GM21619 (cell line): ENCODE measurements around the gene MGRN1.
"Not testable (repeated sequence)": the region's sequence is repeated elsewhere in the genome, so short reads cannot be mapped to it uniquely, and the experiment has no call there.

Source experiments
- ATAC-seq: cut with Tn5 transposase; IDR thresholded peaks from one replicate; pipeline ENCODE4 v1.9.1; 2021; ENCODE audit not compliant: unreplicated experiment

MGRN1 gene

DNA sequence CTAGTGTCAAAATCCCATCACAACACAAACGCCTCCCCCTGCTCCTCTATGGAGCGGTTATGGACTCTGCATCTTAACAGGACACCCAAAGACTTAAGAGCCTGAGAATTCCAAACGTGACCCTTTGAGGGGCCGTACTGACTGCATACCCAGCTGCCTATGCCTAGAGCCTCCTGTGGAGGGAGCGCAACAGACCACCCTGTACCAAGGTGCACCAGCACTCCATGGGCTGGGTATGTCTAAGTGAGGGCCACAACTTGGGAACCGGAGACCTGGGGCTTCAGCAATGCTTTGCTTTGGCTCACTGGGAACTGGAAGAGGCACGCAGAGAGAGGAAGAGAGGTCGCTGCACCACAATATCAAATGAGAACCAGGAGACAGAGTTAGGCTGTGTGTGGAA lies 104.0 kb downstream of the MGRN1 start:
- no peak for ATAC-seq

DNA sequence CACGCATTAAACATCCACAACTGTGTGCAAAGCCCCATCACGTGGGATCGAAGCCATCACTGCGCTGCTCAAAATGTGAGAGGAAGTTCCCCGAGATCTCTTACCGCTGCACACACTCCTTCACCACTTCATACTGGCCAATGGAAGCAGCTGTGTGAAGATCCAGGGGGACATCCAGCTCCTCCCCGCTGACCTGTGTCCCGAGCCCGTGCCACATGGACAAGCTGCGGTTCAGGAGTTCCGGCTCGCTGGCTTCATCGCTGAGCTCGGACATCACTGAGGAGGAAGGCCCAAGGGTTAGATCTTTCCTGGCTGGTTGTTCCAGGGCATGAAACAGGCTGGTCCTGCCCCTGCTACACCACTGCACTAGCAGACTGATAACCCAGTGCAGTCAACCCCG lies 105.2 kb downstream of the MGRN1 start:
- no peak for ATAC-seq

DNA sequence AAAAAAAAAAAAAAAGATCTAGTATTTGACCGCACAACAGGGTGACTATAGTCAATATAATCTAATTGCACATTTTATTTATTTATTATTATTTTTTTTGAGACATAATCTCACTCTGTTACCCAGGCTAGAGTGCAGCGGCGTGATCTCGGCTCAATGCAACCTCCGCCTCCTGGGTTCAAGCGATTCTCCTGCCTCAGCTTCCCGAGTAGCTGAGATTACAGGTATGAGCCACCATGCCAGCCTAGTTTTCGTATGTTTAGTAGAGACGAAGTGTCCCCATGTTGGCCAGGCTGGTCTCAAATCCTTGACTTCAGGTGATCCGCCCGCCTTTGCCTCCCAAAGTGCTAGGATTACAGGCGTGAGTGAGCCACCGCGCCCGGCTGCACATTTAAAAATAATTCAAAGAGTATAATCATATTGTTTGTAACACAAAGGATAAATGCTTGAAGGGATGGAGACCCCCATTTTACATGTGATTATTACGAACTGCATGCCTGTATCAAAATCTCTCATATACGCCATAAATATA lies 108.7 kb downstream of the MGRN1 start:
- no peak for ATAC-seq

DNA sequence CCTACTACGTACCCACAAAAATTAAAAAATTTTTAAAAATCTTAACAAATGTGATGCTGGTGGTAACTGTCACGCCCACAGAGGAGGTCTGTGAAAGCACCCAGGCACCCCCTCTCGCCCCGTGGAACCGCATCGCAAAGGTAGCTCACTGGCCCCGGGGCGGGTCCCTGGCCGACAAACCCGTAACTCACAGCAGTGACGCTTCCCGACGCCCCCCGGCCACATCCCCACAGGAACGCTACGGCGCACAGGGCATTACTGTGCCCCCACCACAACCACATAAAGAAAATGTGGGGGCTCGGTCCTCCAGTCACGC lies 109.1 kb downstream of the MGRN1 start:
- peak; percentile 11 for ATAC-seq

DNA sequence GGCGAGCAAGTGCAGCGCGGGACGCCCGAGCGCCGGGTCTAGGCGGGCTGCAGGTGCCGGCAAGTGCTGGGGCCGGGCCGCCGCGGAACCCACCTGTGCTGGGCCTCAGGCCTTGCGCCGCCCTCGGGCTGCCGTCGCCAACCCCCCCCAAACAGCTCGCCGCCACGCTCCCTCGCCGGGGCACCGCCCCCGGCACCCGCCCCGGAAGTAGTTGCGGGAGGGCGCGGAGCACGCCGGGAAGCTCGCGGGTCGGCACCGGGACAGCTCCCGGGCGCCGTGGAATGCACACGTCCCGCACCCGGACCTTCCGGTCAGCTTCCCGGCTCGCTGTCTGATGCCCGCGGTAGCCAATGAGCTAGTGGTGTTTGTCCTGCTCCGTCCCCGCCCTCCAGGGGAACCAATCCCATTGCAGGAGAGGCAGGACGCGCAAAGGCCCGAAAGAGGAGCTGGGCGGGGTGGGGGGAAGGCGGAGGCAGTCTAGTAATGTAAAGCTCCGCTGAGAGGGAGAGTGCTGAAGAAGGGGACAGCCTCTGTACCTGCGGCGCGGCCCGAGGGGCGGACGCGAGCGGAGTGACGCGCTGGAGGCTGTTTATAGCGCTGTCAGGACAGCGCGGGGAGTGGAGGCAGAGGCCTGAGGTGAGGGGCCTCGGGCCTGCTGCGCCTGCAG lies 109.6 kb downstream of the MGRN1 start, which contains the start of the genes ANKS3 and DNAAF8:
Gene ANKS3 (minus strand): TSS at position 209 of the 667 bp plus-strand sequence. CDS start 4,122 bp downstream, outside the sequence.
Gene DNAAF8 (plus strand): TSS at position 475 of the 667 bp plus-strand sequence. CDS start 1,978 bp downstream, outside the sequence.
- ATAC-seq: peak; percentile 72

DNA sequence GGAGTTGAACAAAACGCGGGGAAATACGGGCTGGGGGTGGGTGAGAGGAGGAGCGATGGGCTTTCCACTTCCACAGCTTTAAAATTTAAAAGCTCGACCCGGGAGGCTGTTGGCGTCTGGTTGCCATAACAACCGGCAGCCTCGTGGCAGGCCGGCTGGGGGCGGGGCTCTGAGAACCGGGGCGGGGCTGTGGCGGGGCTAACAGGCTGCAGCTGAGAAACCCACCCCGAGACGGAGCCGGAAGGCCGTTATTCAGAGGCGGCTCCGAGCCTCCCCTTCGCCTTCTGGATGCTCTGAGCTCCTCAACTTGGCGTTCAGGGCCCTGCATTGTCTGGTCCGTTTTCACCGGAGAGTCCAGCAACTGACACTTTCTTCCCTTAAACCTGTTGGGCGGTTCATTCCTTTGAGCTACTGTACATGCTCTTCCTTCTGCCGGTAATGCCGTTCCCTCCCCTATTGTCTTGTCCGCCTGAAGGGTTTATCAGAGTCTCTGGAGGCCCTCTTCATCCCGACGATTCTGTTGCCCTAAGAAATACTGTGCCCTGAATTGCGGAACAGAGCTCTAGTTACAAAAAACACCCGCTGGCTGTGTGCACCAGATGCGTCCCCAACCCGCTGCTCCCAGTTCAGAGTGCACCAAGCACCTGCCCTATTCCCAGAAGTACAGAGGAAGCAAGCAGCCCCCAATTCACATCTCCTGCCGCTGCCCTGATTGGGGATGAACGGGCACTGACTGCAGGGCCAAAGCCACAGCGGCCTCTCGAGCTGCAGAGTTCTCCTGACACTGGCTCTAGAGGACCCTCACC lies 110.3 kb downstream of the MGRN1 start:
- peak; percentile 63 for ATAC-seq

DNA sequence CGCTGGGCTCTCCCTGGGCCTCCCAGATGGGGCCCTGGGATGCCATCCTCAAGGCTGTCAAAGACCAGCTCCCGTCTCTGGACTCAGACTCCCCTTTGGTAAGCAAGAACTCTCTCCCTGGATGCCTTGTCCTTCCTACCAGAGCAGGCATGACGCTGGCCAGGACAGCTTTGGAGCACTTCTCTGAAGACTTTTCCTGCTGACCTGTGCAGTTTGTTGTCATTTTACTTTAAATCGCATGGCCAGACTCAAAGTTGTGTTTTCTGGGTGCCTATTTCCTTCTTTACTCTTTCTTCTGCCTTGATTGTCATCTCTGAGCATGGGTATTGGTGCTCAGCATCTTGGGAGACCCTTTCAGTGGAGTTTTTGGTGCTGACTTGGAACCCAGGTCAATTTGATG lies 111.9 kb downstream of the MGRN1 start:
- ATAC-seq: no peak

DNA sequence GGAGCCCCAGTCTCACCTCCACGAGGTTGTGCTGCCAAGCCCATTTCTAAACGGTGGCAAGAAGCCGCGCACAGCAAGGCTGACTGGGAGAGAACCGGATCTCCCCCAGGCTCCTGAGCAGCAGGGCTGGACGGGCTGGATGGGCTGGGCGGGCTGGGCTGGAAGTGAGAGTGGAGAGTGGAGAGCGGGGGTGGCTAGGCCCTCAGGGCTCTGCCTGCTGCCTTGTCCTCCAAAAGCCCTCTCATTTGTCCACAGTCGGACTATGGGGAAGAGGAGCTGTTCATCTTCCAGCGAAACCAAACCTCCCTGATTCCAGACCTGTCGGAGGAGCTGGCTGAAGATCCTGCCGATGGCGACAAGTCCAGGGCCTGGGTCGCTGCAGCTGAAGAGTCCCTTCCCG lies 112.9 kb downstream of the MGRN1 start:
- no peak for ATAC-seq

DNA sequence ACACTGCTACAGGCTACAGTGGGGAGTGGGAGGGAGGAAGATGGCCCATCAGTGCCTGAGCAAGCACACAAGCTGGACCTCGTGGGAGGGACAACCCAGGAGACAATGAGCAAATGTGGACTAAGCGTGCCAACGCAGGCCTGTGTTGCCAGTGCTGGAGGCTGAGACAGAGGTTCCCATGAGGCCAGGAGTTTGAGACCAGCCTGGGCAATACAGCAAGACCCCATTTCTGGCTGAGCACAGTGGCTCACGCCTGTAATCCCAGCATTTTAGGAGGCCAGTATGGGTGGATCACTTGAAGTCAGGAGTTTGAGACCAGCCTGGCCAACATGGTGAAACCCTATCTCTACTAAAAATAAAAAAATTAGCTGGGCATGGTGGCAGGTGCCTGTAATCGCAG lies 113.7 kb downstream of the MGRN1 start:
- ATAC-seq: not testable (repeated sequence)
